Measurements from ENCODE around the gene SPAM1.
A peak's percentile ranks its signal among the peaks of the same experiment; 100 is the strongest.

The SPAM1 gene

GRCh38 chr7:123935436-123936381, 10.7 kb downstream of the SPAM1 start:
- FAIRE-seq (no peak), DNase-seq (ENCODE audit: insufficient read length, low spot score) (no peak)
- no peak for TF ChIP-seq POLR2A (IDR thresholded peaks at IDR 0.05; ENCODE audit: low read depth, low read length)

DNA sequence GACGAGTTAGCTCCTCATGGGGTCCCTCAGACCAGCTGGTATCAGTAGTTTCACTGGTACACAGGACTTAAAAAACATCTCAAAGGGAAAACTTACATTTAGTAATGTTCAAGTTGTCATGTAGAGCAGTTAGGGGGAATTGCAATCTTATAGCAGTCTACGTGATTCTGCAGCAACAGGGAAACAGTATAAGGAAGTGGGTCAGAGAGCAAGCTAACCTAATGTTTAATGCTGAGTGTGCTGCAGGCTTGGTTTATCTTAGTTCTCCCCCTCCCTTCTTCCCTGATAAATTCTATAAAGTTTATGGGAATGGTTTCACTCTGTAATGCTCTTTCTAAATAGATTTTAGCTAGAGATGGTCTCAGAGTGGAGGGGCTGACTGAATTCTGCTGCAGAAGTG, 11.3 kb downstream of the SPAM1 start:
- TF ChIP-seq POLR2A (IDR thresholded peaks at IDR 0.05; ENCODE audit: low read depth, low read length): no peak
- FAIRE-seq: no peak
- no peak for DNase-seq (ENCODE audit: insufficient read length, low spot score)

DNA sequence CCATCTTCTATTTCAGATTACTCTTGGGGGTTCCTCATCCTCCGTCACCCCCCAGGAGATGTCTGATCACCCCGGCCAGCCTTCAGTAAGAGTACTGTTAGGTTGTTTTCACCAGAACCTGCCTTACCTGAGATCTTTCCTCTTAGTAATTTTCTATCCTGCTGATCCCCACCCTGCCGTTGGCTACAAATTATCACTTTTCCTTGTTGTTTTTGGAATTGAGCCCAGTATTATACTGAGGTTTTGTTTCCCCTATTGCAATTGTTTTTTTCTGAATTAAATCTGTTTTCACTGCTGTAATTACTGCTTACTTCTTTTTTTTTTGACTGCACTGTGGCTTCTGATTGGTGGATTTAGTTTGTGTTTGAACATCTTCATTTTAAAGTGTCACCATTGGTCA, 14.7 kb downstream of the SPAM1 start:
- no peak for TF ChIP-seq POLR2A (IDR thresholded peaks at IDR 0.05; ENCODE audit: low read depth, low read length)
- no peak for DNase-seq (ENCODE audit: insufficient read length, low spot score)
- no peak for FAIRE-seq

GRCh38 chr7:123941391-123942180, 16.5 kb downstream of the SPAM1 start:
- DNase-seq (ENCODE audit: insufficient read length, low spot score) (no peak), FAIRE-seq (no peak)
- no peak for TF ChIP-seq POLR2A (IDR thresholded peaks at IDR 0.05; ENCODE audit: low read depth, low read length)

DNA sequence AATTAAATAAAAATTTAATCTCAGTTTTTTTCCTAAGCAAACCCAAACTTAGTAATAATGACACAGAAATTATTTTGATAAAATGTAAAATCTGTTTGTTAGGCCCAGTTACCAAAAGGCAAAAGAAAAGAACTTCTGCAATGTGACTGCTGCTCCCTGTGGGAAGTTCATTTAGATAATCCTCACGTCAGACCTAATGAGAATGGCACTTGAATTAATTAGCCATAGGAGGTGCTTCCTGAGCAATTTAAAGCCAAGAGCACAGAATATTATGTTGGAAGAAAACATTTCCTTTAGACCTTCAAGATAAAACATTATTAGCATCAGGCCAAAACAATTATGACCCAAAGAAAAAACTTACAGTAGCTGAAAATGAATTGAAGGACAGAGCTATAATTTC, 19.4 kb downstream of the SPAM1 start:
- no peak for TF ChIP-seq POLR2A (IDR thresholded peaks at IDR 0.05; ENCODE audit: low read depth, low read length)
- FAIRE-seq: no peak
- no peak for DNase-seq (ENCODE audit: insufficient read length, low spot score)

DNA sequence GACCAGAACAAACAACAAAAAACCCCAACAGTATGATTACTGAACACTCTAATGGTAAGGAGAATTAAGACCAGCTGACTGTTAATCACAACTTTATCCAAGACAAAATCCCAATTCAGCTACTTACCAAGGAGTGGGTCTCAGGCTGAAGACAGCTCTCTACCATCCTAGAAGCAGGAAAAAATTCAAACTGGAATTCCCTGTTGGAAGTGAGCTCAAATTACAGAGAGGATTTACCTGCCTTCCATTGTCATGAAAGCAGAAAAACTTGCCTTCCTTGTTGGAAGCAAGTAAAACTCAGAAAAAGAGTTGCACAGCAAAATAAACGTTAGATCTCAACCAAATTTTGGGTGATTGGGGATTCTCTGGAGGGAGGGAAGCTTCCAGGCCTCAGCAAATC, 20.9 kb downstream of the SPAM1 start:
- TF ChIP-seq POLR2A (IDR thresholded peaks at IDR 0.05; ENCODE audit: low read depth, low read length): no peak
- DNase-seq (ENCODE audit: insufficient read length, low spot score) (no peak), FAIRE-seq (no peak)

DNA sequence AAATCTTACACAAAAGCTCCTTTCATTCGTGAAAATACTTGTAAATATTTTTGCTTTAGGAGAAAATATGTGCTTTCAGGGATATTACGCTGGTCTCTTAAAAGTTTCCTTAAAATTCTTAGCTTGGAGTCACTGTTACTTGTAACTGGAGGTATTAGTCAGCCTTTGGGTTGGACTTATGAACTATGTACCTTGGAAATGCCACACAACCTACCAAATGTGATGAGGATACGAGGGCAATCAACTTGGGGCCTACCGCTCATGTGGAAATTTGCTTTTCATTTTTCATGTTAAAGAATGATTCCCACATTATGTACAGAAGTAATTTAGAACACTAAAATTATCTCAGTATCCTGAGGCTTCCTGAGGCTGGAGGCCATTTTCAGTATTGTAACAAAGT, 23.1 kb downstream of the SPAM1 start:
- TF ChIP-seq POLR2A (IDR thresholded peaks at IDR 0.05; ENCODE audit: low read depth, low read length): no peak
- FAIRE-seq: no peak
- DNase-seq (ENCODE audit: insufficient read length, low spot score): no peak

- DNase-seq (ENCODE audit: insufficient read length, low spot score) (no peak), FAIRE-seq (no peak)
- TF ChIP-seq POLR2A (IDR thresholded peaks at IDR 0.05; ENCODE audit: low read depth, low read length): no peak
Measured at GRCh38 chr7:123958186-123958703, 33.2 kb downstream of the SPAM1 start.

DNA sequence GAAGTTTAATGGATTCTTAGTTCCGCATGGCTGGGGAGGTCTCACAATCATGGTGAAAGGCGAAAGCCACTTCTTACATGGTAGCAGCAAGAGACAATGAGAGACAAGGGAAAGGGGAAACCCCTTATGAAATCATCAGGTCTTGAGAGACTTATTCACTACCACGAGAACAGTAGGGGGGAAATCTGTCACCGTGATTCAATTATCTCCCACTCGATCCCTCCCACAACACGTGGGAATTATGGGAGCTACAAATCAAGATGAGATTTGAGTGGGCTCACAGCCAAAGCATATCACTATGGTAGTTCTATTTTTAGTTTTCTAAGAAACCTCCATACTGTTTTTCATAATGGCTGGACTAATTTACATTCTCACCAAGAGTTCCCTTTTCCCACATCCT, 36.7 kb downstream of the SPAM1 start:
- TF ChIP-seq POLR2A (IDR thresholded peaks at IDR 0.05; ENCODE audit: low read depth, low read length): no peak
- DNase-seq (ENCODE audit: insufficient read length, low spot score) (no peak), FAIRE-seq (peak; percentile 45)

- DNase-seq (ENCODE audit: insufficient read length, low spot score) (no peak), FAIRE-seq (no peak)
- no peak for TF ChIP-seq POLR2A (IDR thresholded peaks at IDR 0.05; ENCODE audit: low read depth, low read length)
Measured at GRCh38 chr7:123966936-123967335, 41.9 kb downstream of the SPAM1 start.

- FAIRE-seq: no peak
- no peak for DNase-seq (ENCODE audit: insufficient read length, low spot score)
- no peak for TF ChIP-seq POLR2A (IDR thresholded peaks at IDR 0.05; ENCODE audit: low read depth, low read length)
Measured at GRCh38 chr7:123972045-123972444, 47.0 kb downstream of the SPAM1 start.

- no peak for DNase-seq (ENCODE audit: insufficient read length, low spot score)
- no peak for TF ChIP-seq POLR2A (IDR thresholded peaks at IDR 0.05; ENCODE audit: low read depth, low read length)
- no peak for FAIRE-seq
Measured at GRCh38 chr7:123972831-123973230, 47.8 kb downstream of the SPAM1 start.

GRCh38 chr7:123974326-123974908, 49.4 kb downstream of the SPAM1 start:
- no peak for TF ChIP-seq POLR2A (IDR thresholded peaks at IDR 0.05; ENCODE audit: low read depth, low read length)
- DNase-seq (ENCODE audit: insufficient read length, low spot score) (no peak), FAIRE-seq (no peak)

GRCh38 chr7:123975084-123975483, 50.0 kb downstream of the SPAM1 start:
- DNase-seq (ENCODE audit: insufficient read length, low spot score) (no peak), FAIRE-seq (no peak)
- no peak for TF ChIP-seq POLR2A (IDR thresholded peaks at IDR 0.05; ENCODE audit: low read depth, low read length)

All from H54 (cell line).